ENCODE data around the gene LTBP1. TPM values are rescaled to one million over a fixed set of nuclear protein-coding genes. Genes with fewer than 3 reads are reported as not detected.
A peak's percentile ranks its signal among the peaks of the same experiment; 100 is the strongest.

The LTBP1 gene
- polyA plus RNA-seq, 2 of the 4 experiments (the other 2 are of a cell fraction): 23.8 to 30.4 TPM

- no peak for ATAC-seq
- TF ChIP-seq ZNF302 (CRISPR knock-in tag; IDR thresholded peaks at IDR 0.05): no peak
- no peak for TF ChIP-seq POLR2A (IDR thresholded peaks at IDR 0.05; ENCODE audit: low read length)
- TF ChIP-seq RFX5 (IDR thresholded peaks at IDR 0.05): no peak
- no peak for TF ChIP-seq MAZ (IDR thresholded peaks at IDR 0.05; ENCODE audit: borderline replicate concordance, low read depth, low read length)
- no peak for TF ChIP-seq REST (IDR thresholded peaks at IDR 0.05)
- TF ChIP-seq RARB (CRISPR knock-in tag; IDR thresholded peaks at IDR 0.05): no peak
- no peak for TF ChIP-seq EHMT2 (IDR thresholded peaks at IDR 0.05; ENCODE audit: low read depth)
- no peak for TF ChIP-seq JUNB (IDR thresholded peaks at IDR 0.05)
- no peak for TF ChIP-seq KDM5A (IDR thresholded peaks at IDR 0.05)
- no peak for TF ChIP-seq POLR2AphosphoS2 (conservative IDR thresholded peaks at IDR 0.05; ENCODE audit: low read length)
- no peak for TF ChIP-seq HEYL (CRISPR knock-in tag; IDR thresholded peaks at IDR 0.05)
- TF ChIP-seq HMGXB4 (CRISPR knock-in tag; IDR thresholded peaks at IDR 0.05; ENCODE audit: borderline replicate concordance): no peak
- TF ChIP-seq CBX8 (IDR thresholded peaks at IDR 0.05): no peak
- TF ChIP-seq RNF2 (IDR thresholded peaks at IDR 0.05; ENCODE audit: borderline replicate concordance, low read depth): no peak
- no peak for TF ChIP-seq CBX2 (IDR thresholded peaks at IDR 0.05; ENCODE audit: borderline replicate concordance, low read depth)
- TF ChIP-seq CEBPB (IDR thresholded peaks at IDR 0.05): no peak
- no peak for TF ChIP-seq CHD2 (IDR thresholded peaks at IDR 0.05; ENCODE audit: low read length, partially characterized antibody)
- TF ChIP-seq KDM1A (IDR thresholded peaks at IDR 0.05; ENCODE audit: low read depth): no peak
- no peak for TF ChIP-seq HOXB5 (CRISPR knock-in tag; IDR thresholded peaks at IDR 0.05)
- no peak for TF ChIP-seq RAD21 (conservative IDR thresholded peaks at IDR 0.05 in 1 of 2, IDR thresholded peaks at IDR 0.05 in 1 of 2)
- Histone ChIP-seq H3K27ac (no peak overlapping the region), H3K4me3 (no peak overlapping the region), H3K9me3 (0 out of 3 replicates have a peak, but pooled peaks cover 2% of the 10 kb centered on the region), H3K4me1 (no peaks in the 10 kb centered on the region), H3K4me2 (no peak overlapping the region)
- WGBS (ENCODE audit: missing lambda C conversion rate): 97% methylated on average over 1 of the region's 1 CpG
- no peak for DNase-seq (ENCODE audit: low read depth in 1 of 2, low spot score in 1 of 2)
- POLR2A ChIA-PET: no interaction called here
- CTCF ChIA-PET: no interaction called here
- FAIRE-seq: no peak
Observed at GRCh38 chr2:32902174-32902573, 44.6 kb upstream of the LTBP1 start.

GRCh38 chr2:32902986-32903385 is 43.8 kb upstream of the LTBP1 start:
- no peak overlapping the region for H3K27ac ChIP-seq
- CTCF ChIA-PET: no interaction called here
- POLR2A ChIA-PET: no interaction called here
- DNase-seq (ENCODE audit: low read depth in 1 of 2, low spot score in 1 of 2): no peak
- H3K4me3 ChIP-seq: no peak overlapping the region
- H3K4me1 ChIP-seq: no peaks in the 10 kb centered on the region
- TF ChIP-seq JUN (IDR thresholded peaks at IDR 0.05) (no peak), POLR2A (IDR thresholded peaks at IDR 0.05; ENCODE audit: low read length) (no peak), ZNF302 (CRISPR knock-in tag; IDR thresholded peaks at IDR 0.05) (no peak), TFCP2L1 (CRISPR knock-in tag; IDR thresholded peaks at IDR 0.05) (no peak)
- WGBS (ENCODE audit: missing lambda C conversion rate): 32% methylated on average over 4 of the region's 4 CpGs
- H3K9me3 ChIP-seq: no peaks in the 10 kb centered on the region
- no peak overlapping the region for H3K4me2 ChIP-seq
- FAIRE-seq: peak; percentile 51
- no peak for ATAC-seq
